Right lobe of liver (tissue), 4 donors: ENCODE results near the gene KIF26A.

Experiments used
- POLR2A ChIP-seq: fragments of 450-650 bp; IDR thresholded peaks from one replicate; pipeline ENCODE4 v1.6.1; 2017; ENCODE audit warnings: antibody characterized with exemption, mild to moderate bottlenecking
- TF ChIP-seq, protein P1 (sequence below), 4 donors: fragments of 200-600 bp in 3 of 4; fragments of 450-650 bp in 1 of 4; IDR thresholded peaks; one replicate each; pipeline versions ENCODE4 v1.5.1 to v1.8.0; 2016 to 2022; ENCODE audit warnings: antibody characterized with exemption in 4 of 4, mild to moderate bottlenecking in 2 of 4
- donor health status: DM: no; HTN: no; CAD: no.
- donor health status: DM: no; HTN: no; CAD: no.
- donor health status: DM: no; HTN: yes; CAD: no.

- no peak for TF ChIP-seq POLR2A
- TF ChIP-seq, protein P1, sequence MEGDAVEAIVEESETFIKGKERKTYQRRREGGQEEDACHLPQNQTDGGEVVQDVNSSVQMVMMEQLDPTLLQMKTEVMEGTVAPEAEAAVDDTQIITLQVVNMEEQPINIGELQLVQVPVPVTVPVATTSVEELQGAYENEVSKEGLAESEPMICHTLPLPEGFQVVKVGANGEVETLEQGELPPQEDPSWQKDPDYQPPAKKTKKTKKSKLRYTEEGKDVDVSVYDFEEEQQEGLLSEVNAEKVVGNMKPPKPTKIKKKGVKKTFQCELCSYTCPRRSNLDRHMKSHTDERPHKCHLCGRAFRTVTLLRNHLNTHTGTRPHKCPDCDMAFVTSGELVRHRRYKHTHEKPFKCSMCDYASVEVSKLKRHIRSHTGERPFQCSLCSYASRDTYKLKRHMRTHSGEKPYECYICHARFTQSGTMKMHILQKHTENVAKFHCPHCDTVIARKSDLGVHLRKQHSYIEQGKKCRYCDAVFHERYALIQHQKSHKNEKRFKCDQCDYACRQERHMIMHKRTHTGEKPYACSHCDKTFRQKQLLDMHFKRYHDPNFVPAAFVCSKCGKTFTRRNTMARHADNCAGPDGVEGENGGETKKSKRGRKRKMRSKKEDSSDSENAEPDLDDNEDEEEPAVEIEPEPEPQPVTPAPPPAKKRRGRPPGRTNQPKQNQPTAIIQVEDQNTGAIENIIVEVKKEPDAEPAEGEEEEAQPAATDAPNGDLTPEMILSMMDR (IDR thresholded peaks at IDR 0.05), result no peak
Measured at GRCh38 chr14:104194016-104194415, 55.6 kb downstream of the KIF26A start.
